Cardiac fibroblast (primary cell): ENCODE results near the gene ZNF106.

Experiments
- DNase-seq, 2 donors: peaks; one replicate each; pipeline versions ENCODE4 v3.0.0 to v3.0.0-alpha.2; 2010; ENCODE audit warnings: low read depth in 2 of 2
- H3K4me3 ChIP-seq, 2 donors: replicated peaks in 1 of 2; 1 replicate in 1 of 2; 2 replicates in 1 of 2; pipeline ENCODE4 v1.5.1; 2011; ENCODE audit warnings: low read depth in 2 of 2, low read length in 2 of 2, mild to moderate bottlenecking in 2 of 2, moderate library complexity in 1 of 2
- TF ChIP-seq, protein P1 (sequence below): IDR thresholded peaks from one replicate; pipeline ENCODE4 v1.5.1; 2011; ENCODE audit warnings: low read depth, mild to moderate bottlenecking, low read length, inconsistent platforms

Gene ZNF106

DNA sequence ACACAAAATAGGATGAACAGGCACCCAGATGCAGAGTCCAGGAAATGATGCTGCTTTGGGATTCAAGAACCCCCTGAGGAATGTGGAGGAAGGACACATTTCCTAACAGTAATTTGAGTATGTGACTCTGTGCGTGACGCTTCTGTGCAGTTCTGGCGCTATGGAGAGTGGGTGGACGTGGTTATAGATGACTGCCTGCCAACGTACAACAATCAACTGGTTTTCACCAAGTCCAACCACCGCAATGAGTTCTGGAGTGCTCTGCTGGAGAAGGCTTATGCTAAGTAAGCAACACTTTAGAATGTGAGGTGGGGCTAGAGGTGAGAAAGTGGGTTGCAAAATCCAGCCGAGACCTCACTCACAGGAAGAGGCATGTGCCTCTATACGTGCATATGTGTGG lies 103.3 kb downstream of the ZNF106 start:
- TF ChIP-seq, protein P1, sequence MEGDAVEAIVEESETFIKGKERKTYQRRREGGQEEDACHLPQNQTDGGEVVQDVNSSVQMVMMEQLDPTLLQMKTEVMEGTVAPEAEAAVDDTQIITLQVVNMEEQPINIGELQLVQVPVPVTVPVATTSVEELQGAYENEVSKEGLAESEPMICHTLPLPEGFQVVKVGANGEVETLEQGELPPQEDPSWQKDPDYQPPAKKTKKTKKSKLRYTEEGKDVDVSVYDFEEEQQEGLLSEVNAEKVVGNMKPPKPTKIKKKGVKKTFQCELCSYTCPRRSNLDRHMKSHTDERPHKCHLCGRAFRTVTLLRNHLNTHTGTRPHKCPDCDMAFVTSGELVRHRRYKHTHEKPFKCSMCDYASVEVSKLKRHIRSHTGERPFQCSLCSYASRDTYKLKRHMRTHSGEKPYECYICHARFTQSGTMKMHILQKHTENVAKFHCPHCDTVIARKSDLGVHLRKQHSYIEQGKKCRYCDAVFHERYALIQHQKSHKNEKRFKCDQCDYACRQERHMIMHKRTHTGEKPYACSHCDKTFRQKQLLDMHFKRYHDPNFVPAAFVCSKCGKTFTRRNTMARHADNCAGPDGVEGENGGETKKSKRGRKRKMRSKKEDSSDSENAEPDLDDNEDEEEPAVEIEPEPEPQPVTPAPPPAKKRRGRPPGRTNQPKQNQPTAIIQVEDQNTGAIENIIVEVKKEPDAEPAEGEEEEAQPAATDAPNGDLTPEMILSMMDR = no peak
- no peak overlapping the region for H3K4me3 ChIP-seq
- peak; percentile 11 to 45 for DNase-seq

DNA sequence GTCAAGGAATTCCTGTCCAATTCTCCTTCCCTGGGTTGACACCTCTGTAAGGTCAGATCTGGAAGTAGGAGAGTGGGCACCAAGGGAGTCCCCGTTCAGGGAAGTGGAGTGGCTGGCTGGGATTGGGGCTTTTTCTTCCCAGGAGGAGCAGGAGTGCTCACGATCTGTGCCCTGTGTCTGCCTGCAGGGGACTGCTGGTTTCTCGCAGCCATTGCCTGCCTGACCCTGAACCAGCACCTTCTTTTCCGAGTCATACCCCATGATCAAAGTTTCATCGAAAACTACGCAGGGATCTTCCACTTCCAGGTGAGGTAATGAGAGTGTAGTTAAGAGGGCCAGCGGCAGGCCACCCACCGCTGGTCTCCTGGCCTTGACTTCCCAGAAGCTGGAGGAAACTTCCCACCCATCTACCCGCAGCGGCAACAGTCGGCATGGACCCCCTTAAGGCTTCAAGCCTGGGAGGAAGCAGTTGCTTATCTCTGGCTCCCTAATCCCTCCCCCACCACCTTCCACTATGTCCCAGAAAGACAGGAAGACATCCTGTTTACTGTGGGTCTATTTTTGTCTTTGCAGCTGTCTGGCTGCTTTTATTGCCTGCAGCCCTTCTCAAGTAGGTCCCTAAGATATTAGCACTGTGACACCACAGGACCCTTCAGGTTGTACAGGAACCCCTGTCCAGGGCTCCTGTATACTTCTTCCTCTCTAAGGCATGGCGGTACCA lies 104.8 kb downstream of the ZNF106 start:
- TF ChIP-seq, protein P1 = no peak
- DNase-seq = peak in 1 of 2 donors; percentile 10
- no peak overlapping the region for H3K4me3 ChIP-seq

DNA sequence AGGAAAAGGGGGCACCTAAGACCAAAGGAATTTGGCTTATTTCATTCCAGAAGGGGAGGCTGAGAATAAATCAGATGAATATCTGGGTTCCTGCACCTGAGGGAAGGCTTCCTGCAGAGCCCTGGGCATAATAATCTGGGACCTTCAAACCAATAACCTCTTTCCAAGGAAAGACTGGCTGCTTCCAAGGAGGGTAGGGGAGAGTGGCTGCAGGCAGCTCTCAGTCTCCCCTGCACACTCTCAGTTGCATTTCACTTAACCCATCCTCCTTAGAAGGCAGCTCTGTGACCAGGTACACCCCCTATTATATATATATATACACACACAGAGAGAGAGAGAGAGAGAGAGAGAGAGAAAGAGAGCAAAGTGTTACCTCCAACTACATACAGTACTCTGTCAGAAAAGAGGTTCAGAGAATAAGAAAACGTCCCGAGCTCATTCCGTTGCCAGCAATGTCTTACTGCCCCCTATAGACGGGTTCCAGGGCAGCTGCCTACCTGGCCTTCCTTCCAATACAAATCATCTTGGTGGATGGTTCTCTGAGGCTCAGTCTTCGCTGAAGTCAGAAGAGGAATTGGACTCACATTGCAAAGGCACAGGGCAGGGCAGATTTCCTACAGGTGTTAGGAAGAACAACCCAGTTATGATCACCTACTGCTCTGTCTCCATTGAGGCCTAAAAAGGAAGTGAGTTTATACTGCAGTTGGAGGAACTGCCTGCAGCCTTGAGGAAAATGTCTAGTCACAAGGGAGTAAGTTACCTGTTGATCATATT lies 105.5 kb downstream of the ZNF106 start:
- no peak overlapping the region for H3K4me3 ChIP-seq
- TF ChIP-seq, protein P1 = peak; percentile 89
- peak; percentile 72 for DNase-seq

DNA sequence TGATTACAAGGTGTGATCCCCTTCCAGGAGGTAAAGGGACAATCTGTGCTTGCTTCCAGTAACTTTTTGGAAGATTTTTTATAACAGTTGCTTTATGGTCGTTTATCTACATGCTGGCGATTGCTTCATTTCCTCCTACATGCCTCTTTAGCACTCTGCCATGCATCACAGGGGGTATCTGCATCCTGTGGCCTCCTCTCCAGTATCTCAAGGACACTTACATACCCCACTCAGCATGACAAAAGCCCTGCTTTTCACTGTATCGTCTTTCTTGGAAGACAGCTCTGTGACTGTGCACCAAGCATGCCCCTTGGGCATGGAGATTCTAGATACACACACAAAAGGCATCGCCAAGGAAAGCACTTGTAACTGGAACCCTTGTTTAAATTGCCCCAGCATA lies 106.3 kb downstream of the ZNF106 start:
- no peak overlapping the region for H3K4me3 ChIP-seq
- DNase-seq = peak in 1 of 2 donors; percentile 12
- TF ChIP-seq, protein P1 = no peak

DNA sequence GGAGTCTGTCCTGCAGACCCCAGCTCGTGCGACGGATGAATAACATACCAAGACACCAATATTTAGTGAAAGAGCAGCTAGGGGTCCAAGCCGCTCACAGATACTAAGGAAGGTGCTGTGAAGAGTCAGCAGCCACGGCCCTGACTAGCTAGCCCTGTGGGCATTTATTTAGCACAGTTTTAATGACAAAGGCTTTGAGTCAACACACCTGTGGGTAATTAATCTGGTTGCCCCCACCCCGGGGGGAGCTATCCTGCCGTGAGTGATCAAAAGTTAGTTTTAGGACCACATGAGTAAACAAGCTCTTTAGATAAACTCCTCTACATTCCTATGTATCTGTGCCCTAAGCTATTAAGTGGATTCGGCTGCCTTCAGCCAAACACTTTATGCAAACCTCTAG lies 112.9 kb downstream of the ZNF106 start:
- no peak for DNase-seq
- H3K4me3 ChIP-seq = no peak overlapping the region
- TF ChIP-seq, protein P1 = no peak

DNA sequence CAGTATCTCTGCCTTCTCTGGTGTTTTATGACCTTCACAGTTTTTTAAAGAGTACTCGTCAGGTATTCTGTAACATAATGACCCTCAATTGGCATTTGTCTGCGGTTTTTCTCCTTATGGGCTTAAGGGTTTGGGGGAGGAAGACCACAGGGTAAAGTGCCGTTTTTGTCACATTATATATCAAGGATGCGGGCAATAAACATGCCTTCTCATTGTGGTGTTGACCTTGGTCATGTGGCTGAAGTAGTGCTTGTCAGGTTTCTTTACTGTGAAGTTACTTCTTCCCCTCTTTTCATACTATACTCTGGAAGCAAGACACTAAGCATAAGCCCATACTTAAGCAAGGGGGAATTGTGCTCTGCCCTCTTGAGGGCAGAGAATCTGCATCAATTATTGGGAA lies 115.0 kb downstream of the ZNF106 start:
- DNase-seq = no peak
- TF ChIP-seq, protein P1 = no peak
- H3K4me3 ChIP-seq = no peak overlapping the region
